ENCODE data around the gene NOL4L. TPM values are rescaled to one million over a fixed set of nuclear protein-coding genes. Genes with fewer than 3 reads are reported as not detected.

Gene NOL4L
- total RNA-seq, 4 donors from 2014 or later: 45.6 to 105 (median 85.9) TPM

- intact Hi-C loops (cut with DNase I; ENCODE audit: low total_unique reads): no loop called here
- no peak for DNase-seq
- Histone ChIP-seq H3K27me3 (no peaks in the 10 kb centered on the region), H3K4me3 (no peak overlapping the region), H3K36me3 (no peaks in the 10 kb centered on the region), H3K4me1 (no peaks in the 10 kb centered on the region), H3K27ac (no peak overlapping the region), H3K9me3 (no peaks in the 10 kb centered on the region)
- in situ Hi-C loops (cut with MboI; ENCODE audit: low pct_ligation_motif_present in 1 of 4, low pct_unique_long_range_greater_than_20kb in 1 of 4, low sequenced_read_pairs in 3 of 4): no loop called here
- WGBS, 2 donors (ENCODE audit: low coverage in 1 of 2): 94 to 100% methylated on average over 2 to 14 of the region's 14 CpGs
- TF ChIP-seq POLR2A (IDR thresholded peaks at IDR 0.05) (no peak), CTCF (IDR thresholded peaks at IDR 0.05) (no peak), EP300 (IDR thresholded peaks at IDR 0.05; ENCODE audit: low read depth) (no peak), POLR2AphosphoS5 (IDR thresholded peaks at IDR 0.05) (no peak)
Observed at GRCh38 chr20:32490942-32491763, 94.0 kb downstream of the NOL4L start.

DNA sequence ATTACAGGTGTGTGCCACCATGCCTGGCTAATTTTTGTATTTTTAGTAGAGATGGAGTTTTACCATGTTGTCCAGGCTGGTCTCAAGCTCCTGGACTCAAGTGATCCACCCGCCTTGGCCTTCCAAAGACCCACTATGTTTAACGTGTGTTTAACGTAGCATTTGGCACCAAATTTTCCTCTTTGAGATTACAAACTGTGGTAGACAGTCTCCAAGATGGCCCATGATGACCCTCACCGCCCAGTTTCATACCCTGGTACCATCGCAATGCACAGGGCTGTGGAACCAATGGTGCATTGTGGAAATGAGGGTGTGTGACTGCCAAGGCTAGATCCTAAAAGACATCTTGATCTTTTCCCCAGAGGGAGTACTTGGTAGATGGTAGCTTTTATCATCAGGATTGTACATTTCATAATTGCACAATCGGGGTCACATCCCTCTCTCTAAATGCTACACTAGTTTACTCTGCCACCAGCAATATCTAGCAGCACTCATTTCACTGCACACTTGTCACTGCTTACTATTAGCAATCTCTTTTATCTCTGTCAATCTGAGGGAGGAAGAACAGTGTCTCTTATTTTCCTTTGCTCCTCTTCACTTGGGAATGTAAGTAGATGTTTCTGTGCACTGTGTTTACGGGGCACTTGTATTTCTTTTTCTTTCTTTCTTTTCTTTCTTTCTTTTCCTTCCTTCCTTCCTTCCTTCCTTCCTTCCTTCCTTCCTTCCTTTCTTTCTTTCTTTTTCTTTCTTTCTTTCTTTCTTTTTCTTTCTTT lies 96.9 kb downstream of the NOL4L start:
- 93 to 100% methylated on average over 3 to 7 of the region's 7 CpGs for WGBS, 2 donors (ENCODE audit: low coverage in 1 of 2)

DNA sequence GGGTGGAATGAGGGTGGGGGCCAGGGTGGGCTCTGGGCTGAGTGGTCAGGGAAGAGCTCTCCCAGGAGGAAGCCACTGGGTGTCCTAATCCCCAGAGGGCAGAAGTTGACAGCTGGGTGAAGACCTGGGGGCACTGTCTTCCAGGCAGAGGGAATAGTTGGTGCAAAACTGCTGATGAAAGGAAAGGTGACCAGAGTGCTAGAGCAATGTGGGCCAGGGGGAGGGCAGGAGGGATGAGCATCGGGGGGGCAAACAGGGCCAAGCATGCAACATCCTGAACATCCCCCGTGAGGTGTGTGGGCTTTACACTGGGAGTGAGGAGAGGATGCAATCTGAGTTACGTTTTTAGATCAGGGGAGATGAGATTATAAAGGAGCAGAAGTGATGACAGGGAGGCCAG lies 97.8 kb downstream of the NOL4L start:
- Histone ChIP-seq H3K4me3 (no peak overlapping the region), H3K4me1 (peaks cover 0 to 14% (median 7%) of the 10 kb centered on the region in 4 donors), H3K9me3 (no peaks in the 10 kb centered on the region), H3K36me3 (no peaks in the 10 kb centered on the region), H3K27me3 (no peaks in the 10 kb centered on the region), H3K27ac (no peak overlapping the region)
- DNase-seq: no peak
- WGBS, 2 donors (ENCODE audit: low coverage in 1 of 2): 88 to 91% methylated on average over 3 of the region's 3 CpGs
- TF ChIP-seq POLR2A (IDR thresholded peaks at IDR 0.05): no peak
- in situ Hi-C loops (cut with MboI; ENCODE audit: low pct_ligation_motif_present in 1 of 4, low pct_unique_long_range_greater_than_20kb in 1 of 4, low sequenced_read_pairs in 3 of 4): no loop called here
- intact Hi-C loops (cut with DNase I; ENCODE audit: low total_unique reads): loop anchor here (10.0 kb wide), 1 partner anchor 303 kb away; no protein-coding TSS in a partner anchor

More for the DNA sequence above, 96.9 kb downstream of the NOL4L start:
- TF ChIP-seq POLR2AphosphoS5 (IDR thresholded peaks at IDR 0.05) (no peak), POLR2A (IDR thresholded peaks at IDR 0.05) (no peak), CTCF (IDR thresholded peaks at IDR 0.05) (no peak), EP300 (IDR thresholded peaks at IDR 0.05; ENCODE audit: low read depth) (no peak)
- Histone ChIP-seq H3K27me3 (no peaks in the 10 kb centered on the region), H3K36me3 (no peaks in the 10 kb centered on the region), H3K9me3 (no peaks in the 10 kb centered on the region), H3K27ac (no peak overlapping the region), H3K4me3 (no peak overlapping the region), H3K4me1 (peaks cover 0 to 13% (median 5%) of the 10 kb centered on the region in 4 donors)
- in situ Hi-C loops (cut with MboI; ENCODE audit: low pct_ligation_motif_present in 1 of 4, low pct_unique_long_range_greater_than_20kb in 1 of 4, low sequenced_read_pairs in 3 of 4) (no loop called here), intact Hi-C loops (cut with DNase I; ENCODE audit: low total_unique reads) (loop anchor here (10.0 kb wide), 1 partner anchor 303 kb away; no protein-coding TSS in a partner anchor)
- DNase-seq: no peak

DNA sequence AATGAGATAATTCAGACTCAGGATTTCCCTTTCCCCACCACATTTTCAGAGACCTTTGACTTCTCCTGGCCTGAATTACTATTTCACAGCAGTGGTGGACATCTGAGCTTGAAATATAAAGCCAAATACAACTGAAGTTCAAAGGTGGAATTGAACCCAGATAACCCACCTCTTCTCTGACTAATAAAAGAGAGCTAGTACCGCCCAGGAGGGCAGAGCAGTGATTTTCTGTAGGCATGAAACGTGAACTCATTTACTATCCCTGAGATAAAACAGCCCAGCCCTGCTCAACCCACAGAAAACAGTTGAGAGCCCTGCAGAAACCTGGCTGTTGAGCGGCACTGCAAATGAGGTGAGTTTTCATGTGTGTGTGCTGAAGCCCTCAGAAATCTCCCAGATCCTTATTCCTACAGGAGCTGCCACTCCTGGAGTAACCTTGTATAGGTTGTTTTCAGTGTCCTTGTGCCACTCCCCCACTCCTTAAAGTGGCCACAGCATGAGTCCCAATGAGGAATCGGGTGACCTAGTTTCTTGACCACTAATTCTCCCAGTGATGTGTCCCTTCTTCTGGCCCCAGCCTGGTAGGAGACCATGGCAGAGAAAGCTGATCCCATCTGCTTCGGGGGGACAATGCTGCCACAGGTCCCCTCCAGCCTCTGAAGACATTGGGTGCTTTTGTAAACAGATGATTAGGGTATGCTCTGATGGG lies 99.2 kb downstream of the NOL4L start:
- Histone ChIP-seq H3K36me3 (no peaks in the 10 kb centered on the region), H3K27ac (peak overlapping the region; percentile 93 to 97 (median 96)), H3K4me3 (no peak overlapping the region), H3K27me3 (no peaks in the 10 kb centered on the region), H3K4me1 (peaks cover 9 to 28% (median 21%) of the 10 kb centered on the region in 4 donors), H3K9me3 (no peaks in the 10 kb centered on the region)
- DNase-seq: no peak
- TF ChIP-seq POLR2A (IDR thresholded peaks at IDR 0.05): no peak
- TF ChIP-seq POLR2AphosphoS5 (IDR thresholded peaks at IDR 0.05): no peak
- TF ChIP-seq CTCF (IDR thresholded peaks at IDR 0.05): no peak
- TF ChIP-seq EP300 (IDR thresholded peaks at IDR 0.05; ENCODE audit: low read depth): no peak
- in situ Hi-C loops (cut with MboI; ENCODE audit: low pct_ligation_motif_present in 1 of 4, low pct_unique_long_range_greater_than_20kb in 1 of 4, low sequenced_read_pairs in 3 of 4): no loop called here
- WGBS, 2 donors (ENCODE audit: low coverage in 1 of 2): 33 to 48% methylated on average over 1 to 5 of the region's 5 CpGs
- intact Hi-C loops (cut with DNase I; ENCODE audit: low total_unique reads): loop anchor here (10.0 kb wide), 1 partner anchor 301 kb away; no protein-coding TSS in a partner anchor
